NCI-H748 (cell line): ENCODE data around the gene CAMKK1.
"Not testable (repeated sequence)": the region's sequence is repeated elsewhere in the genome, so short reads cannot be mapped to it uniquely, and the experiment has no call there.

Source experiments
- DNase-seq: peaks from one replicate; lab custom pipeline; 2025; ENCODE audit not compliant: unreplicated experiment; lab: John Stamatoyannopoulos, UW

The CAMKK1 gene

DNA sequence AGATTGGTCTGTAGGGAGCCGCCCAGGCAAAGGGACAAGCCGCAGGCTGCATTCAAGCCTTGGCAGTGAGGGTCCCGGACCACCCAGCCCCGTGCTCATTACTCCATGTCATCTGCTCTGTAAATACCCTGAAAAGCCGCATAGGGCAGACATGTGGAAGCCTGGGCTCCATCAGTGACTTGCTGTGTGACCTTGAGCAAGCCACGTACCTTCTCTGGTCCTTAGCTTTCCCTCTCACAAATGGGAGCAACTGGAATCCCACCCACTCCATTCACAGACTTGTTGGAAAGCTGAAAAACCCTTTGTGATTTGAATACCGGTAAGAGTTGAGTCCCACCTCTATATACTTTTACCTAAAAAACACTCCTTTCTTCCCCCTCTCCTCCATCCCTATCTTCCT lies 11.9 kb downstream of the CAMKK1 start:
- DNase-seq: no peak

DNA sequence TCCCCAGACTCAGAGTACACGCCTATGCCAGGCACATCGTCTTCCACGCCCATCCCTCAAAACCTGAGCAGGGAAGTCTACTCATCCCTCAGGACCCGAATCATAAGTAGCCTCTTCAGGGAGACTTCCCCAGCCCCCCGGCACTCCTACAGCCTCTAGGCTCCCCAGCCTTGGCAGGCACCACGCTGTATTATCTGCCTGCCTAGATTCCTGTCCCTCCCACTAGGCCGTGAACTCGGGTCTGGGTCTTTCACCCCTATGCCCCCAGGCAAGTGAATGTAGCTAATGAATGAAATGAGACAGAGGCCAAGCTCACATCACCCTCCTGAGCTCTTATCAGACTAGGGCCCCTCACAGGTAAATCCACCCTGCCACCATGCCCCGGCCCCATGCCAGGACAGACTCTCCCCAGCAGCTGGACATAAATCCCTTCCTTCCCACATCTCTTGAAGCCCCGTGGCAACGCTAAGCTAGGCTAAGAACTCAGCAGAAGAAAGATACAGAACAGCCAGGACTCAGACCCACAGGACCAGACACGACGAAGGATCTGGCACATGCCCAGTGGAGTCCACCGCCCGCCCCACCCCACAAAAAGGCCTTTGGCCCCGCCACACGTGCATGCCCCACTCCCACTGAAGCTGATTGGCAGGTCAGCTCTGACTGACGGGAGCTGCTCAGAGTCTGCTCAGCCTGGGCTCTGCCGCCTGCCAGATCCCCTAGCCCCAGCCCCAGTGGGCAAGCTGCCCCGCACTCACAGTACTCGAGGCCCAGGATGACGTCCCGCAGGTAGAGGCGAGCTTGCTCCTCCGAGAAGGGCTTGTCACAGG lies 13.0 kb downstream of the CAMKK1 start:
- DNase-seq: no peak

DNA sequence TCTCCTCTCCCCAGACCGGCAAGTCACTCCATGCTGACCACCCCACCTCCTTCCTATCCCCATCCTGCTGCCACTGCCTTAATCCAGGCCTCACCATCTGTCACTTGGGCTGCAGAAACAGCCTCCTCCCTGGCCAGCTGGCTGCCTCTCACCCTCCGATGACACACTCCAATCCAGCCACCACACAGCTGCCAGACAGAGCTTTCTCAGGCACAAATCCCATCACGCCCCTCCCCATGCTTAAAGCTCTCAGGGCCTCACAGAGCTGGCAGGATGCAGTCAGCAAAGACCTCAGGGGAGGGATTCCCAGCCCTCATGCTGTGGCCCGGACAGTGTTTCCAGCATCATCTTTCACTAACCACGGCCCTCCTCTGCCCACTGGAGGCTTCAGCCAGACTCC lies 13.7 kb downstream of the CAMKK1 start:
- no peak for DNase-seq

DNA sequence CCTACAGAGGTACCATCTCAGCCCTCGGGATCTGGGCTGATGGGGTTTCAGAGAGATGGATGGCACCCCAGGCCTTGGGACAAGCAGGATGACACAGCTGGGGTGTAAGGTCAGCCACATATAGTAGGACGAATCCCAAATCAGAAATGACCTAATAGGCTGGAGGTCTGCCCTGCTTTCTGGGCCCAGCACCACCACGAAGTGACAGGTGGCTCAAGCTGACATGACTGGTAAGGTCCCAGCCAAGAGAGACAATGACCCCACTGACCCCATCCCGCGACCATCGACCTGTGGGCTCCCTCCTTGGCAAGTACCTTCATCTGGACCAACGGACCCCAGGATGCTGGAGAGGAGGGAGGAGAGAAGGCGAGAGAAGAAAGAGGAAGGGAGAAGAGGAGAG lies 15.6 kb downstream of the CAMKK1 start:
- no peak for DNase-seq

DNA sequence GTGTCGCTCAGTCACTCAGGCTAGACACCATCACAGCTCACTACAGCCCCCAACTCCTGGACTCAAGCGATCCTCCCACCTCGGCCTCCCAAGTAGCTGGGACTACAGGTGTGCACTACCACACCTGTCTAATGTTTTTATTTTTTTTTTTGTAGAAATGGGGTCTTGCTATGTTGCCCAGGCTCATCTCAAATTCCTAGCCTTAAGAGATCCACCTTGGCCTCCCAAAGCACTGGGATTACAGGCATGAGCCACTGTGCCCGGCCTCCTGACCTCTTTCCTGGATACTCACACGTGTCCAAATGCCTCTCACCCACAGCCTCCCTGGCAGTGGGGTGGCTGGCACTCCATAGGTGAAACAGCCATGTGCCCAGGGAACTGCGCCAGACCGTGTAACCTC lies 17.5 kb downstream of the CAMKK1 start:
- no peak for DNase-seq

DNA sequence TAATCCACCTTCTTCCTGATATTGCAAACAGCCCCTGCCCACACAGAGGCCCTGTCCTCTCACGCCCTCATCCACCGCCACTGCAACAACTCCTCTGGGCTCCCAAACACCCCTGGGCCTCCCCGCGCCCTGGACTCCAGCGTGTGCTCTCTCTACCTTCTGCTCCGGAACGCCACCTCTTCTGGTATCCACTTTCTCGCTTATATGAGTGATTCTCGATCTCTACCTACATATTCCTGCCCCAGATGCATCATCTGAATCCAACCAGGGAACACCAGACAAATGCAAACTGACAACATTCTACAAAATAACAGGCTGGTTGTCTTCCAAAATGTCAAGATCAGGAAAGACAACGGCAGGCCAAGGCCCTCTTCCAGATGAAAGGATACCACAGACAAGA lies 19.0 kb downstream of the CAMKK1 start:
- DNase-seq: no peak

DNA sequence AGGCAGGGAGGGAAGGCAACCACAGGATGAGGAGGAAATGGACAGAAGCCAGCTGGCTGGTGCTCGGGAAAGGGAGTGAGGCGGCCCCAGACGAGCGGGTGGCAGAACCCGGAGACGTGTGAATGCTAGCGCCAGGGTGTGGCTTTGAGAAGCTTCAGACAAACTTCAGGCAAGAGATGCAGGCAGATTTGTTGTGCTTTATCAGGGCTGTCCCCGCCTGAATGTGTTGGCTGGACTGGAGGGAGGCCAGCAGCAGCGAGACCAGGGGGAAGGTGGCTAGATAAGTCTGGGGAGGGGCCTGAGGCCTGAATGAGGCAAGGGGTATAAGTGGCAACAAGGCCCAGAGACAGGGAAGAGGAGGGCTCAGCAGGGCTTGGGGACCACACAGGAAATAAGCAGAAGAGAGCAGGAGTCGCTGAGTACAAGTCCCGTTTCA lies 22.0 kb downstream of the CAMKK1 start:
- peak; percentile 34 for DNase-seq

DNA sequence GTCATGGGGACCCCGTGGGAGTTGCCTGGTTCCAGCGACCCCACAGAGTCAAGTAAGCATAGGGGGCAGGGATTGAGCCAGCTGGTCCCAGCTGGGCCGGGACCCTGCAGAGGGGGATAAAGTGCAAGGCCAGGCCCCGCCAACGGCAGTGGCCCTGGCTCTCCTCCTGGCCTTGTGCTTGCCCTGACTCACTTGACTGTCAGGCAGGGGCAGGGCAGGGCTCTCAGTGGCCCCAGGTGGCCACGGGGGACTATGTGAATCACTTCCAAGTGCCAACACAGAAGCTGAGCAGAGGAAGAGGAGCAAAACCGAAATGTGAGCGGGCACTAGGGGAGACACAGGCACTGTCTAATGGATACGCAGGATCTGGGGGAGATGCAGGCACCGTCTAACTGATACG lies 25.2 kb downstream of the CAMKK1 start:
- no peak for DNase-seq

DNA sequence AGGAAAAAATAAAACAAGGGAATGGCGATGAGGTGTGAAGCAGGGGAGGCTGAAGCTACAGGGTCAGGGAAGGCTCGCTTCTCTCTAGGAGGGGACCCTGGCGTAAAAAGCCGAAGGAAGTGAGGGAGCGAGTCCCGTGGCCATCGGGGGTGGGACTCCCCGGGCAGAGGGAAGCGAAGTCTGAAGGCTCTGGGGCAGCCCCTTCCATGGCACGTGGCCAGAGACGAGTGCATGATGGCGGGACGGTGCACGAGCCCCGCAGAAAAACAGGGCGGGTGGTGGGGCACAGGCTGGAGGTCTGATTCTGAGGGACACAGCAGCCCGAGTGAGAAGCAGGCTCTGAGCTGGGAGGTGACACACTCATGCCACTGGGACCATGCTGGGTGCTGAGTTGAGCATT lies 25.7 kb downstream of the CAMKK1 start:
- no peak for DNase-seq

DNA sequence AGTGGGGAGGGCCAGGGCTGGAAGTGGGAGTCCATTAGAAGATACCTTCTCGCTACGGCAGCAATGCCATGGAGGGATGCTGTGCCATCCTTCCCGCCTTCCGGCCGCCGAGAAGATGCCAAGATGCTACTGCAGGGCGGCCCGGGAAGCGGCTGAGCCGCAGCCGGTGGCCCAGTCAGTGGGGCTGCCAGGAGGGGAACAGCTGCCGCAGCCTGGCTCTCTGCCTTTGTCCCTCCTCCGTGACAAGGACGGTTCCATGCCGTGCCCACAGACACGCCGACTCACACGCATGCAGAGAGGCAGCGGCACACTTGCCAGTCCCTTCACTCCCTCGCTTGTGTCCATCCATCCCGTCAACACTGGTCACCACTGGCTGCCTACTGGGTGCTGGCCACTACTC lies 26.6 kb downstream of the CAMKK1 start:
- DNase-seq: no peak

DNA sequence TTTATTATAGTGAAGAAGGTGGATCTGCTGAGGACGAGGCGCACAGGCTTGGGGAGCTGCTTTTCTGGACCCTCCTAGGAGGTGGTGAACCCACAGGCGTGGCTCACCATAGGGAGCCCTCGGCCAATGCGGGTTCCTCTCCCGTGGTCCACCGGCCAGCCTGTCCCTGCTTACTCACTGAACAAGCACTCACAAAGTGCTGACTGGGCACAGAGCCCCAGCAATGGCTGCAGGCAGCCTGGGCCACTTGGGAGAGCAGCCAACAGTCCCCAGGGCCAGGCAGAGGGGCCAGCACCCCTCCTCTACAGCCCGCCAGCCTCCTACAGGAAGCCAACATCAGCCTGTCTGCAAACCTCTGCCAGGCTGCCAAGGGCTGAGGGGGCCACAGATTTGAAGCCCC lies 27.7 kb downstream of the CAMKK1 start:
- no peak for DNase-seq

DNA sequence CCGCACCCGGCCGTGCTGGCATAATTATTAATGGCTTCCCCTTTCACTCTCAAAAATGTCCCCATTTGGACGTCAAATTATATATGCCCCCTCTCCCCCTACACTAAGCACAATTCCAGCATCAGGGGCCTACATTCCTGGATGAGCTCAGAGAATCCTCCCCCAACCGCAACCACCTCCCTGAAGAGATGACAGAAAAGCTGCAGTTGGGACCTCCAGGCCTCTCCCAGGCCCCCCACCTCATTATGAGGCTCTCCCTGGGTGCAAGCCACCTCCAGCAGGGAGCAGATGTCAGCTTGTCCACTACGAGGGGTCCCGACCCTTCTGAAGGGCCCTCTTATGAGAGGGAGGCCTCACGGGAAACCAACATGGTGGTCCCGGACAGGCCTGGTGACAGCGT lies 28.3 kb downstream of the CAMKK1 start:
- DNase-seq: no peak

DNA sequence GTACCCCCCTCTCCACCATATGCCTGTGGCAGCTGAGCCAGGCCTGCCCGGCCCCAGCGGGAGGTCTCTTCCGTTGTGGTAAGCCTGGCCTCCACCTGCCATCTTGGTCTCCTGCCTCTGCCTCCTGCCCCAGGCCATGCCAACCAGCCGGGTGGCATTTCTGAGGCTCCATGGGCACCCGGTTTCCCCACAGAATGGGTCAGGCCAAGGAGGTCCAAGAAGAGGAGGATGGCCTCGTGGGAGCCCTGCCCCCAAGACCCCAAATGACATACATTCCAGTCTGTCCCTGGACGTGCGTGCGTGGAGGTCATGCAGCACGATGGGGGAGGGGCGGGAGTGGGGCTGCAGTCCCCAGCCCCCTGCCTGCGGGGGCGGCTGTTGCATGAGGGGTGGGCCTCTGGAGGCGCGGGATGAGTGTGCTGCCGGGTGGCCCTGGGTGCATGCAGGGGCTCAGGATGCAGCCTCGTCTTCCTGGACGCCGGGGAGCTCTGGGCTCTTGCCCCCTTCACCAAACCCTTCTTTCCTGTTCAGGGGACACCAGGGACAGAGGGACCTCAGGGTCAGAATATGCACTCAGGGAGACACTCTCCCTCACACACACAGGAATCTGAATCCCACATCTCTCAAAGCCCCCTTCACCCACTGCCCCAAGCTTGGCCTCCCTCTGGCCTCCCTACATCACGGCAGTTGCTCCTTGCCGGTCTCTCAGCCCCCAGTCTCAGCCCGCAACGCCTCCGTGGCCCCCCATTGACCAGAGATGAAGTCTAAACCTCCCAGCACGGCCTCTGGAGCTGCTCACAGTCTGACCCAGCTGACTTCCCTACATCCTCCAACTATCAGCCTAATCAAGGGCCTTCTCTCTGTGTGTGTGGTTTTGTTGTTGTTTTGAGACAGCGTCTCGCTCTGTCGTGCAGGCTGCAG lies 30.8 kb downstream of the CAMKK1 start:
- no peak for DNase-seq

DNA sequence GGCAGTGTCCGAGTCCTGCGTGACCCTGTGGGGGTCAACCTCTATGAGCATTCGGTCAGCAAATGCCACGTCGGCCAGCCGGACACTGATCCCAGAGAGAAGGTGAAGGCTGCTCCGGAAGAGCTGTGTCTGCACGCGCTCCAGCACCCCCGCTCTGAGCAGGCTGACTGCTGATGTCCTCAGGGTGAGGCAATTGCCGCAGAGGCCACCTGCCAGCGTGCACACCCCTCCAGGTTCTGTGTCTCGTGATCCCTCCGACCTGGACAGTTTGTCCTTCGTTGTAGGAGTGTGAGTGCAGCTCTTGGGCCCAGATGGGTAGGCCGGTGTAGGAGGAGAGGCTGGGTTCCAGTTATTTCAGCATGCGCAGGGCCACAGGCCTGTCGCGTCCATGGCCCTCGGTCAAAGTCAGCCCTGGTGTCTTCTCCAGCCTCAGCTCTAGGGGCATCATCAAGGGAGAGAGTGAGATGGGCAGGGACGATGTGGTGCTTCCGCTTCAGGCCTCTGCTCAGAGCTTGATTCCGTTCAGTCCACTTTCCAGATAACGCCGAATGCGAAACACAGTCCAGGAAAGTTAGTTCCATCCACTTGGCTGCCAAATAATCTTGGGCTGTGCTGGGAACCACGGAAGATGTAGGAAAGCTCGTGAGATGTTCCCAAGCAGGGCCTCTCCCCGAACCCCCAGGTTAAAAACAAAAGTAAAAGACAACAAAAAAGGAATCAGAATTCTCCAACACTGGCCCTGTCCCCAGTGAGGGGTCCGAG lies 31.7 kb downstream of the CAMKK1 start:
- DNase-seq: no peak

DNA sequence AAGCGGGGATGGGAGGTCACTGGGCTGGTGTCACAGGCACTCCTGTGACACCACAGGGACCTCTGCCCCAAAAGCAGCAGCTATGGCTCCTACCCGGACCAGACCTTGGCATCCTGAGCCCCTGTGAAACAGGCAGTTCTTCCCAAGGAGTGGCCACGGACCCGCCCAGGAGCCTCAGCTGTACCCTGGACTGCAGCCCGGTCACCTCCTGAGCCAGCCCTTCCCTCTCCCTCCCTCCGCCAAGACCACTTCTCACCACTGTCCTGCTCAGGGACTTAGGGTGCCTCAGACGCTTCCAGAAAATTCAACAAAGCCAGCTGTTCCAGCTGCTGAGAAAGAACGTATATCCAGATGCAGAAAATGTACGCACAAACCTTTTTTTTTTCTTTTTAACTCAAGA lies 32.9 kb downstream of the CAMKK1 start:
- no peak for DNase-seq

DNA sequence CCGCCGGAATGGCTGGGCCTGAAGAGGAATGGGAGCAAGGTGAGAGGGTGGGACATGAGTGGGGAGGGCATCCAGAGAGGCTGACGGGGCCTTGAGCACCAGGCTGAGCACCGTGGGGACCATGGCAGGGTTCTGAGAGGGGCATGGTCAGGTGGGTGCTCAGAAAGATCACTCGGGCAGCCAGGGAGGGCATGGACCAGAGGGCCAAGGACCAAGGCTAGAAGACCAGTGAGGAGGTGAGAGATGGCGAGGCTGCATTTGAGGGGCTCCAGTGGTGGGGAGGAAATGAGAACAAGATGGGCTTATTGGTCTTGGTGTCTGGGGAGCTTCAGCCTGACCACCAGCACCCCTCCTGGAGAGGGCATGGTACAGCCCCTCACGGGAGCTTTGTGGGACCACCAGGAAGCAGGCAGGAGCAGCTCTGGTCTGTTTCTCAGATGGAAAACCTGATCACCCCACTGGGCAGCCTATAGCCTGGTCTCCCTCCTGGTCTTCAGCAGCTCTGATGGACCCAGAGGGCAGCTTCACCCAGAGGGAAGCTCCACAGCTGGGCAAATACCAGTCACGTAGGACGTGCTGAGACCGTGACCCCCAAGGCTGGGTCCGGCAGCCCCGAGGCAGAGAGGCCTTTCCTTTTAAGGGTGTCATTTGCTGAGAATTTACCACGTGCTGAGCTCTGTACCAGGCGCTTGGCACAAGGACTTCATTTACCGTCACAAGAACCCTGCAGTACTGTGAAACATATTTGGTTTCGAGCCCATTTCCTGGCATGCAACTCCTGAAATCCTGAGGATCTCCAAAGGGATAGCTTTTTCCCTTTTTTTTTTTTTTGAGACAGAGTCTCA lies 35.4 kb downstream of the CAMKK1 start:
- no peak for DNase-seq

DNA sequence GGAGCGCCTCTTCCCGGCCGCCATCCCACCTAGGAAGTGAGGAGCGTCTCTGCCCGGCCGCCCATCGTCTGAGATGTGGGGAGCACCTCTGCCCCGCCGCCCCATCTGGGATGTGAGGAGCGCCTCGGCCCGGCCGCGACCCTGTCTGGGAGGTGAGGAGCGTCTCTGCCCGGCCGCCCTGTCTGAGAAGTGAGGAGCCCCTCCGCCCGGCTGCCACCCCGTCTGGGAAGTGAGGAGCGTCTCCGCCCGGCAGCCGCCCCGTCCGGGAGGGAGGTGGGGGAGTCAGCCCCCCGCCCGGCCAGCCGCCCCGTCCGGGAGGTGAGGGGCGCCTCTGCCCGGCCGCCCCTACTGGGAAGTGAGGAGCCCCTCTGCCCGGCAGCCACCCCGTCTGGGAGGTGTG lies 38.6 kb downstream of the CAMKK1 start:
- not testable (repeated sequence) for DNase-seq

DNA sequence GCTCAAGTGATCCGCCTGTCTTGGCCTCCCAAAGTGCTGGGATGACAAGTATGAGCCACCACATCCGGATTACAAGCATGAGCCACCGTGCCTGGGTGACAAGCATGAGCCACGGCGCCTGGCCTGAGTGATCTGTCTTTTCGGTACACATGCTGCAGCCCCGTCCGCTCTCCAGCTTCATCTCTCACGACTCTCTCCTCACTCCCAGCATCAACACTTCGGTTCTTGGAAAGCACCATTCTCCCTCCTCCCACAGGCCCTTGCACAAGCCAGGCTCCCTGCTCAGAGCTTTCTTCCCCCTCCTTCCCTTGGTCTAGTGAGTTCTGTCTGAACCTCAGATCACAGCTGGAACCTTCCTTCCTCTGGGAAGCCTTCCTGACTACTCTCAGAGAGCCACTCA lies 40.3 kb downstream of the CAMKK1 start:
- no peak for DNase-seq

DNA sequence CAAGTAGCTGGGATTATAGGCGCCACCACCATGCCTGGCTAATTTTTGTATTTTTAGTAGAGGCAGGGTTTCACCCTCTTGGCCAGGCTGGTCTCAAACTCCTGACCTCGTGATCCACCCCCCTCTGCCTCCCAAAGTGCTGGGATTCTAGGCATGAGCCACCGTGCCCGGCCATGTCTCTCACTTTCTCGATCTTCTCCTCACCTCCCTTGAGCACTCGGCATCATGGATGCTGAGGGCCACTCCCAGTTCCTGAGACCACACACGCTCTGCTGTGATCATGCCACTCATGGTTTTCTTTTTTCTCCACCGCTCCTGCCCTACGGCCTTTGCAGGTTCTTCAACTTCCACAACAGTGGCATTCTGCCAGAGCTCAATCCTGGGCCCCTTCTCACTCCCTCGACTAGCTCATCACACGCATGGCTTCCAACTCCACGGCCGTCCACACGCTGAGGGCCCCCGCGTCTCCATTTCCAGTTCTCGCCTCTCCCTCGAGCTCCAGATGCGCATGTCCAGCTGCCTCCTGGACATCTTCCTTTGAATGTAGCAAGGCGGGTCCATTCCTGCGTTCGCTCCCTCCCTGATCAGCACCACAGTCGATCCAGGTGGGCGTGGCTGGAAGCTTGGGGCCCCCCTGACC lies 41.3 kb downstream of the CAMKK1 start:
- no peak for DNase-seq

DNA sequence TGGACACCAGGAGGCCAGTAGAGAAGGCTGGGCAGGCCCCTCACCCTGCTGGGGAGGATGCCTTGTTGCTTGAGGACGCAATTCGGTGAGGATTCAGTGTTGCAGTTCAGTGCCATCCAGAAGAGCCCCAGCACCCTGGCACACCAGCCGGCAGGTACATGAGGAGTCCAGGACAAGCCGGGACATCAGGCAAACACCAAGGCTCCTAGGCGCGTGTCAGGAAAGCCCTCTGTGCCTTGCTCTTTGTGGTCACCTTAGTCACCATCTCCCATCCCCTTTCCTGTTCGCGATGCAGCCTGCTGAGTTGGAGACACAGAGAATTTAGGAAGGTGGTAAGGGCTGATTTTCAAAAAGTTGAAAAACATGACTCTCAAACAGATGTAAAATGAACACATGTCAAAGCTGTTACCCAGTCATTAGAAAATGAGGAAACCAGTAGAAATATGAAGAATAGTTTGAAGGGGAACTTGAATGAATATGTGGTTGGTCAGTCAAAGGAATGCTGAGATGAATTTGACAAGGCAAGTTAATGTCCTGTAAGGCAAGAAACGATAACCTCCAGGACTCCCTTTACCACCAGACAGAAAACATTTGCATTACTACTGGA lies 44.5 kb downstream of the CAMKK1 start:
- DNase-seq: no peak
